ENCODE data around the gene PRLR. TPM values are rescaled to one million over a fixed set of nuclear protein-coding genes. Genes with fewer than 3 reads are reported as not detected.
"Not testable (repeated sequence)": the region's sequence is repeated elsewhere in the genome, so short reads cannot be mapped to it uniquely, and the experiment has no call there.

PRLR gene
- total RNA-seq, 2 experiments from 2014 or later: not detected

GRCh38 chr5:35202319-35203111 lies 27.8 kb downstream of the PRLR start:
- H3K4me3 Mint-ChIP-seq: no peak overlapping the region
- ChIA-PET CTCF (interaction anchor here (1.2 to 1.5 kb wide), 2 partner anchors 11 to 32 kb away, joined by 3 to 4 read pairs; no protein-coding TSS in a partner anchor), POLR2A (no interaction called here)
- H3K27me3 Mint-ChIP-seq (ENCODE audit: low read depth): peaks cover 29% of the 10 kb centered on the region
- H3K9me3 Mint-ChIP-seq (ENCODE audit: insufficient read depth): no peaks in the 10 kb centered on the region
- H3K27ac Mint-ChIP-seq: no peak overlapping the region
- no peak for ATAC-seq
- H3K4me1 Mint-ChIP-seq (ENCODE audit: low read depth): no peaks in the 10 kb centered on the region
- DNase-seq: peak; percentile 30
- H3K36me3 Mint-ChIP-seq (ENCODE audit: low read depth): no peaks in the 10 kb centered on the region

- ATAC-seq (no peak), DNase-seq (no peak)
- Mint-ChIP-seq H3K27me3 (ENCODE audit: low read depth) (peaks cover 29% of the 10 kb centered on the region), H3K4me3 (no peak overlapping the region), H3K4me1 (ENCODE audit: low read depth) (no peaks in the 10 kb centered on the region), H3K27ac (no peak overlapping the region), H3K36me3 (ENCODE audit: low read depth) (no peaks in the 10 kb centered on the region), H3K9me3 (ENCODE audit: insufficient read depth) (no peaks in the 10 kb centered on the region)
- POLR2A ChIA-PET: no interaction called here
- CTCF ChIA-PET: no interaction called here
Observed at GRCh38 chr5:35201291-35201690, 29.0 kb downstream of the PRLR start.

- peaks cover 21% of the 10 kb centered on the region for H3K27me3 Mint-ChIP-seq (ENCODE audit: low read depth)
- H3K4me3 Mint-ChIP-seq: no peak overlapping the region
- DNase-seq (no peak), ATAC-seq (no peak)
- ChIA-PET CTCF (no interaction called here), POLR2A (no interaction called here)
- H3K9me3 Mint-ChIP-seq (ENCODE audit: insufficient read depth): no peaks in the 10 kb centered on the region
- H3K4me1 Mint-ChIP-seq (ENCODE audit: low read depth): no peaks in the 10 kb centered on the region
- H3K27ac Mint-ChIP-seq: no peak overlapping the region
- H3K36me3 Mint-ChIP-seq (ENCODE audit: low read depth): no peaks in the 10 kb centered on the region
Observed at GRCh38 chr5:35199886-35200285, 30.4 kb downstream of the PRLR start.

GRCh38 chr5:35198686-35199085 lies 31.6 kb downstream of the PRLR start:
- Mint-ChIP-seq H3K4me3 (no peak overlapping the region), H3K9me3 (ENCODE audit: insufficient read depth) (no peaks in the 10 kb centered on the region), H3K4me1 (ENCODE audit: low read depth) (no peaks in the 10 kb centered on the region), H3K36me3 (ENCODE audit: low read depth) (no peaks in the 10 kb centered on the region), H3K27ac (no peak overlapping the region), H3K27me3 (ENCODE audit: low read depth) (peaks cover 23% of the 10 kb centered on the region)
- DNase-seq: no peak
- ChIA-PET CTCF (no interaction called here), POLR2A (no interaction called here)
- ATAC-seq: no peak

- no peaks in the 10 kb centered on the region for H3K4me1 Mint-ChIP-seq (ENCODE audit: low read depth)
- DNase-seq (no peak), ATAC-seq (no peak)
- no peak overlapping the region for H3K4me3 Mint-ChIP-seq
- H3K36me3 Mint-ChIP-seq (ENCODE audit: low read depth): no peaks in the 10 kb centered on the region
- no peak overlapping the region for H3K27ac Mint-ChIP-seq
- ChIA-PET CTCF (no interaction called here), POLR2A (no interaction called here)
- H3K27me3 Mint-ChIP-seq (ENCODE audit: low read depth): peaks cover 19% of the 10 kb centered on the region
- H3K9me3 Mint-ChIP-seq (ENCODE audit: insufficient read depth): no peaks in the 10 kb centered on the region
Observed at GRCh38 chr5:35198075-35198474, 32.2 kb downstream of the PRLR start.

- Mint-ChIP-seq H3K36me3 (ENCODE audit: low read depth) (no peaks in the 10 kb centered on the region), H3K27ac (no peak overlapping the region)
- no peak for ATAC-seq
Observed at GRCh38 chr5:35197351-35197750, 32.9 kb downstream of the PRLR start.

GRCh38 chr5:35195472-35195852 lies 34.8 kb downstream of the PRLR start:
- H3K4me1 Mint-ChIP-seq (ENCODE audit: low read depth): no peaks in the 10 kb centered on the region
- no peak overlapping the region for H3K4me3 Mint-ChIP-seq
- CTCF ChIA-PET: no interaction called here
- no peak overlapping the region for H3K27ac Mint-ChIP-seq
- H3K9me3 Mint-ChIP-seq (ENCODE audit: insufficient read depth): no peaks in the 10 kb centered on the region
- DNase-seq (no peak), ATAC-seq (no peak)
- POLR2A ChIA-PET: no interaction called here
- no peaks in the 10 kb centered on the region for H3K36me3 Mint-ChIP-seq (ENCODE audit: low read depth)
- peaks cover 12% of the 10 kb centered on the region for H3K27me3 Mint-ChIP-seq (ENCODE audit: low read depth)

More at GRCh38 chr5:35197351-35197750, 32.9 kb downstream of the PRLR start:
- no peaks in the 10 kb centered on the region for H3K4me1 Mint-ChIP-seq (ENCODE audit: low read depth)
- no peaks in the 10 kb centered on the region for H3K9me3 Mint-ChIP-seq (ENCODE audit: insufficient read depth)
- peaks cover 19% of the 10 kb centered on the region for H3K27me3 Mint-ChIP-seq (ENCODE audit: low read depth)
- POLR2A ChIA-PET: no interaction called here
- no peak for DNase-seq
- no peak overlapping the region for H3K4me3 Mint-ChIP-seq
- CTCF ChIA-PET: no interaction called here

GRCh38 chr5:35194635-35195471 lies 35.4 kb downstream of the PRLR start:
- H3K27me3 Mint-ChIP-seq (ENCODE audit: low read depth): peaks cover 10% of the 10 kb centered on the region
- H3K27ac Mint-ChIP-seq: no peak overlapping the region
- H3K9me3 Mint-ChIP-seq (ENCODE audit: insufficient read depth): no peaks in the 10 kb centered on the region
- no peak overlapping the region for H3K4me3 Mint-ChIP-seq
- ATAC-seq (no peak), DNase-seq (no peak)
- no peaks in the 10 kb centered on the region for H3K36me3 Mint-ChIP-seq (ENCODE audit: low read depth)
- no peaks in the 10 kb centered on the region for H3K4me1 Mint-ChIP-seq (ENCODE audit: low read depth)
- CTCF ChIA-PET: no interaction called here
- POLR2A ChIA-PET: no interaction called here

- DNase-seq (no peak), ATAC-seq (no peak)
- Mint-ChIP-seq H3K4me1 (ENCODE audit: low read depth) (no peaks in the 10 kb centered on the region), H3K27ac (no peak overlapping the region), H3K9me3 (ENCODE audit: insufficient read depth) (no peaks in the 10 kb centered on the region), H3K27me3 (ENCODE audit: low read depth) (peaks cover 5% of the 10 kb centered on the region), H3K36me3 (ENCODE audit: low read depth) (no peaks in the 10 kb centered on the region), H3K4me3 (no peak overlapping the region)
- CTCF ChIA-PET: no interaction called here
- POLR2A ChIA-PET: no interaction called here
Observed at GRCh38 chr5:35192506-35192905, 37.8 kb downstream of the PRLR start.

GRCh38 chr5:35189801-35190200 lies 40.5 kb downstream of the PRLR start:
- H3K9me3 Mint-ChIP-seq (ENCODE audit: insufficient read depth); H3K4me1 Mint-ChIP-seq (ENCODE audit: low read depth); ATAC-seq; H3K27me3 Mint-ChIP-seq (ENCODE audit: low read depth); DNase-seq; H3K36me3 Mint-ChIP-seq (ENCODE audit: low read depth); CTCF ChIA-PET; POLR2A ChIA-PET; H3K4me3 Mint-ChIP-seq; H3K27ac Mint-ChIP-seq: not testable (repeated sequence)

GRCh38 chr5:35188031-35188457 lies 42.2 kb downstream of the PRLR start:
- POLR2A ChIA-PET: no interaction called here
- no peaks in the 10 kb centered on the region for H3K9me3 Mint-ChIP-seq (ENCODE audit: insufficient read depth)
- no peaks in the 10 kb centered on the region for H3K36me3 Mint-ChIP-seq (ENCODE audit: low read depth)
- CTCF ChIA-PET: no interaction called here
- DNase-seq (no peak), ATAC-seq (no peak)
- no peak overlapping the region for H3K27ac Mint-ChIP-seq
- peaks cover 7% of the 10 kb centered on the region for H3K27me3 Mint-ChIP-seq (ENCODE audit: low read depth)
- H3K4me3 Mint-ChIP-seq: no peak overlapping the region
- no peaks in the 10 kb centered on the region for H3K4me1 Mint-ChIP-seq (ENCODE audit: low read depth)

- not testable (repeated sequence) for ATAC-seq
Observed at GRCh38 chr5:35187621-35188020, 42.7 kb downstream of the PRLR start.

More at GRCh38 chr5:35187621-35188020, 42.7 kb downstream of the PRLR start:
- POLR2A ChIA-PET; H3K27me3 Mint-ChIP-seq (ENCODE audit: low read depth); H3K4me3 Mint-ChIP-seq; CTCF ChIA-PET; H3K36me3 Mint-ChIP-seq (ENCODE audit: low read depth); H3K27ac Mint-ChIP-seq; H3K9me3 Mint-ChIP-seq (ENCODE audit: insufficient read depth); H3K4me1 Mint-ChIP-seq (ENCODE audit: low read depth); DNase-seq: not testable (repeated sequence)
